ENCODE measurements around the gene TRERF1.

TRERF1 gene

GRCh38 chr6:42403421-42403820, 48.3 kb downstream of the TRERF1 start:
- DNase-seq (ENCODE audit: insufficient read length) = no peak
- FAIRE-seq = no peak
- TF ChIP-seq TAF1 (IDR thresholded peaks at IDR 0.05; ENCODE audit: borderline replicate concordance, low read depth, low read length) = no peak
- no peak for TF ChIP-seq POLR2A (IDR thresholded peaks at IDR 0.05; ENCODE audit: low read depth, low read length)
- no peak for TF ChIP-seq POLR2AphosphoS5 (IDR thresholded peaks at IDR 0.05; ENCODE audit: low read depth, low read length)

DNA sequence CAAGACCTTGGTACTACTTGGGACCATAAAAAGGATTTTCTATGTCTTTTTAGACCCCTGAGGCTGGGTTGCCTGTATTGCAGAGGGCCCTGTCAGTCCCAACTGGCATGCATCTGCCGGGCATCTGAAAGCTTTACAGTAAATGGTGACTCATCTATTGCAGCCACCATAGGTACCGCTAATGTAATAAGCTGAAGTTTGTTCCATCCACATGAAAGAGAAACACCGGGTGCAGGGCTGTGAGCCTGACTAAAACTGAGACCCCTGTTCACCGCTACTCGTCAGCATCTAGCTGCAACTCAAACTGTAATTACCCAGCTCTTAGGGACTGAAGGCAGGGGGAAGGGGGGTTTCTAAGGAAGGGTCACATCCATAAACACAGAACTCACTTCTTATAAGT, 49.5 kb downstream of the TRERF1 start:
- TF ChIP-seq POLR2AphosphoS5 (IDR thresholded peaks at IDR 0.05; ENCODE audit: low read depth, low read length) = no peak
- TF ChIP-seq TAF1 (IDR thresholded peaks at IDR 0.05; ENCODE audit: borderline replicate concordance, low read depth, low read length) = no peak
- TF ChIP-seq POLR2A (IDR thresholded peaks at IDR 0.05; ENCODE audit: low read depth, low read length) = no peak
- DNase-seq (ENCODE audit: insufficient read length) = peak; percentile 30
- FAIRE-seq = peak; percentile 92

DNA sequence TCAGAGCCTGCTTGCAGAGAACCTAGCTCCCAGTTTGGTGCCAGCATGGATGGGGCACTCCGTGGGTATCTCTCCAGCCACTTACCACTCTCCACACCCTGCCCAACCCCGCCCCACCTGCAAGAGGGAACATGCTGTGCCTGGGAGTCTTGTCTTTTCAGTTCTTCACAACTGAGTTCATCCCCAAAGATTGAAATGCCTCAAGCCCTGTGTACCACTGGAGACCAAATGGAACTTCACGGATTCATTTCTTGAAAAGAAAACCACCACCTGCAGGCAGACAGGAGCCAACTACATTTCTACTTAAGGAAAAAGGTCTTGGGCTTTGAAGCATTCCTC, 50.1 kb downstream of the TRERF1 start:
- DNase-seq (ENCODE audit: insufficient read length) (no peak), FAIRE-seq (no peak)
- TF ChIP-seq TAF1 (IDR thresholded peaks at IDR 0.05; ENCODE audit: borderline replicate concordance, low read depth, low read length) (no peak), POLR2A (IDR thresholded peaks at IDR 0.05; ENCODE audit: low read depth, low read length) (no peak), POLR2AphosphoS5 (IDR thresholded peaks at IDR 0.05; ENCODE audit: low read depth, low read length) (no peak)

- no peak for TF ChIP-seq POLR2AphosphoS5 (IDR thresholded peaks at IDR 0.05; ENCODE audit: low read depth, low read length)
- no peak for TF ChIP-seq TAF1 (IDR thresholded peaks at IDR 0.05; ENCODE audit: borderline replicate concordance, low read depth, low read length)
- no peak for TF ChIP-seq POLR2A (IDR thresholded peaks at IDR 0.05; ENCODE audit: low read depth, low read length)
Observed at GRCh38 chr6:42400886-42401612, 50.7 kb downstream of the TRERF1 start.

GRCh38 chr6:42400061-42400760, 51.5 kb downstream of the TRERF1 start:
- TF ChIP-seq POLR2AphosphoS5 (IDR thresholded peaks at IDR 0.05; ENCODE audit: low read depth, low read length) (no peak), POLR2A (IDR thresholded peaks at IDR 0.05; ENCODE audit: low read depth, low read length) (no peak), TAF1 (IDR thresholded peaks at IDR 0.05; ENCODE audit: borderline replicate concordance, low read depth, low read length) (no peak)

More at GRCh38 chr6:42400886-42401612, 50.7 kb downstream of the TRERF1 start:
- DNase-seq (ENCODE audit: insufficient read length) (no peak), FAIRE-seq (no peak)

DNA sequence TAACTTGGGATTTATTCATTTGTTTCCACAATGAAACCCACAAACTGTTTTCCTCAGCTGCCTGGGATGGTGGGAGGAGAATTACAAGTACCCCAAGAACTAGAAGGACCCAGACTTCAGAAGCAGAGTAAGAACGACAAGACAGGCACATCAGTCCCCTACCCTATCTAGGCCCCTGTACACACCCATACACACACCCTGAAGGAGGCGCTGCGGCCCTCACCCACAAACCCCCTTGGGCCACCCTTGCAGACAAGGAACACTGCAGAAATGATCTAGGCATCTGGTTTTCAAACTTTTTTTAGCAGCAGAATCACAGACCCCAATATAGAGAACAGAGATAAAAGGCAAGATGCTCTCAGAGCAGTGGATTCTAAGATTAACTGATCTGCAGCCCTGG, 55.0 kb downstream of the TRERF1 start:
- no peak for DNase-seq (ENCODE audit: insufficient read length)
- FAIRE-seq = no peak
- TF ChIP-seq POLR2AphosphoS5 (IDR thresholded peaks at IDR 0.05; ENCODE audit: low read depth, low read length) (no peak), TAF1 (IDR thresholded peaks at IDR 0.05; ENCODE audit: borderline replicate concordance, low read depth, low read length) (no peak), POLR2A (IDR thresholded peaks at IDR 0.05; ENCODE audit: low read depth, low read length) (no peak)

More at GRCh38 chr6:42400061-42400760, 51.5 kb downstream of the TRERF1 start:
- FAIRE-seq (no peak), DNase-seq (ENCODE audit: insufficient read length) (no peak)

DNA sequence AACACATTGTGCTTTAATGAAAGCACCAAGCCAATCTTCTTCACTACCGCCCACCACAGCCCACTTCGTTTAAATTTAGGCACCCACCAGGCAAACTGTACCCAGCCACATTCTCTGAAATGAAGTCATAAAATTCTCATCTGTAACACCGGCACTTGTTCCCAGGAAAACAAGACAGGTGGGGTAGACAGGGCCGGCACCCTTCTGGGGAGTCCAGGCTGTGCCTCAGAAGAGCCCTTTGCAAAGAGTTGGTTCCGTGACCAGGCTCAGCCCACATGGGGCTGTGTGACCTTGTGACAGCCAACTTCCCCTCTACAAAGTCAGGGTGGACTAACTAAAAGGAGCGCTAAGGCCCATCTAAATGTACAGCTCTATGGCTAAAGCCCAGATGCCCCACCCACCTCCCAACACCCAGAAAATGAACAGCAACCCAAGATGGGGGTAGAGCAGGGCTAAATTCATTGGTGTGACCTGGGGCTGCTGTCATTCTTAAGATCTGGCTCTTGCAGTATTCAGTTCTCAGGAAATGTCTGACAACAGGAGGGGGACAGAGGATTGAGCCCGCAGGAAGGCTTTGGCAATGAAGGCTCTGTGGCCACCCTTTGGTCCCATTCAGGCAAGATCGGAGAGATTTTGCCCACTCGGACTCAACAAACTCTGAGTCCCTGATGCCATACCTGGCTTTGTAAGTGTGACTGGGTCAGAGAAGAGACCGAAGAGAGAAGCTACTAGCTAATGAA, 56.7 kb downstream of the TRERF1 start:
- TF ChIP-seq POLR2AphosphoS5 (IDR thresholded peaks at IDR 0.05; ENCODE audit: low read depth, low read length) (no peak), POLR2A (IDR thresholded peaks at IDR 0.05; ENCODE audit: low read depth, low read length) (no peak)
- DNase-seq (ENCODE audit: insufficient read length) (no peak), FAIRE-seq (peak; percentile 76)

DNA sequence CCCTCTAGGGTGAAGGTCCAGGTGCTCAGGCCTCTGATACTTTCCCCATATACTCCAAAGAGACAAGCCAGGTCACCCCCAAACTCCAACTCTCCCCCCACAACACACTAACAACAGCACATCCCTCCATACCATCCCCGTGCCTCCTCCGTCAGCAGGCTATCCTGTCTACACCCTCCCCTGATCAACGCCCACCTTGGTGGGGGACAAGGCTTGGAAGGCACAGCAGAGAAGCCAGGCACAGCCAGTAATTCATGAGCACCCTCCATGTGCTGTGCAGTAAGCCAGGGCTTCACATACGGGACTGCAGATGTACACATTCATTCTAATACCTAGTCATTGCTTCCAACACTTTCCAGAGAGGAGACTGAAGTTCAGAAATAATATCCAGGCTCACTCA, 57.6 kb downstream of the TRERF1 start:
- TF ChIP-seq POLR2A (IDR thresholded peaks at IDR 0.05; ENCODE audit: low read depth, low read length) (no peak), POLR2AphosphoS5 (IDR thresholded peaks at IDR 0.05; ENCODE audit: low read depth, low read length) (no peak), TAF1 (IDR thresholded peaks at IDR 0.05; ENCODE audit: borderline replicate concordance, low read depth, low read length) (no peak)
- FAIRE-seq = no peak
- DNase-seq (ENCODE audit: insufficient read length) = no peak

GRCh38 chr6:42393339-42393738, 58.4 kb downstream of the TRERF1 start:
- FAIRE-seq = no peak
- TF ChIP-seq POLR2A (IDR thresholded peaks at IDR 0.05; ENCODE audit: low read depth, low read length) = no peak
- no peak for TF ChIP-seq TAF1 (IDR thresholded peaks at IDR 0.05; ENCODE audit: borderline replicate concordance, low read depth, low read length)
- TF ChIP-seq POLR2AphosphoS5 (IDR thresholded peaks at IDR 0.05; ENCODE audit: low read depth, low read length) = no peak
- no peak for DNase-seq (ENCODE audit: insufficient read length)

DNA sequence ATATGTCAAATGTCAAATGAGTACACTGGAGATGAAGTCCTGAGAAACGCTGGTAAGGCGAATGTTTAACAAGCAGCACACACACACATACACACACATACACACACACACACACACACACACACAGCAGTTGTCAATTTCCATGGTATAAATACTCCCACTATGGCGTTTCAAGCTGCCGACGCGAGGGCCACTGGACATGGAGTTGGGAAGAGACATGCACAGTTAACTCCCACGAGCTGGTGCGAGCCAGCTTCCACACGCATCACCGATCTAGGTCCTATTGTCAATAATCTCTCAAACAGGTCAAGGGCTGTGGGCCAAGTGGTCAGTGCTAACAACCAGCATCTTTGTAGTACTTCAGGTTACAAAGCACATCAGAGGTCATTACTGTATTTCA, 58.9 kb downstream of the TRERF1 start:
- TF ChIP-seq TAF1 (IDR thresholded peaks at IDR 0.05; ENCODE audit: borderline replicate concordance, low read depth, low read length) (no peak), POLR2AphosphoS5 (IDR thresholded peaks at IDR 0.05; ENCODE audit: low read depth, low read length) (no peak), POLR2A (IDR thresholded peaks at IDR 0.05; ENCODE audit: low read depth, low read length) (no peak)
- no peak for DNase-seq (ENCODE audit: insufficient read length)
- FAIRE-seq = peak; percentile 33

- FAIRE-seq = no peak
- no peak for DNase-seq (ENCODE audit: insufficient read length)
- no peak for TF ChIP-seq POLR2AphosphoS5 (IDR thresholded peaks at IDR 0.05; ENCODE audit: low read depth, low read length)
- no peak for TF ChIP-seq TAF1 (IDR thresholded peaks at IDR 0.05; ENCODE audit: borderline replicate concordance, low read depth, low read length)
- TF ChIP-seq POLR2A (IDR thresholded peaks at IDR 0.05; ENCODE audit: low read depth, low read length) = no peak
Observed at GRCh38 chr6:42391441-42391840, 60.3 kb downstream of the TRERF1 start.
